ENCODE measurements around the gene ESR1.

ESR1 gene

DNA sequence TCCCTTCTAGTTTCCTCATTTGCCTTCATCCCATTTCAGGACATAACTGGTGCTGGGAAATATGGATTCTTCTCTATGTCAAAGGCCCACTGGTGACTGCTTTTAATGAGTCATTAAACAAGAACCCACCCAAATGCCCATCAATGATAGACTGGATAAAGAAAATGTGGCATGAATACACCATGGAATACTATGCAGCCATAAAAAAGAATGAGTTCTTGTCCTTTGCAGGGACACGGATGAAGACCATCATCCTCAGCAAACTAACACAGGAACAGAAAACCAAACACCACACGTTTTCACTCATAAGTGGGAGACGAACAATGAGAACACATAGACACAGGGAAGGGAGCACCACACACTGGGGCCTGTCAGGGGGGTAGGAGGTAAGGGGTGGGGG, 310.7 kb downstream of the ESR1 start:
- H3K27ac ChIP-seq (ENCODE audit: low read depth, low read length), result no peak overlapping the region
- no peaks in the 10 kb centered on the region for H4K20me1 ChIP-seq (ENCODE audit: control insufficient read depth, insufficient read depth, low read depth, low read length)
- H3K36me3 ChIP-seq (ENCODE audit: control insufficient read depth, low read length), result peaks cover 34% of the 10 kb centered on the region
- no peaks in the 10 kb centered on the region for H3K79me2 ChIP-seq (ENCODE audit: control insufficient read depth, low read length)
- no peaks in the 10 kb centered on the region for H3K9me3 ChIP-seq (ENCODE audit: control insufficient read depth, insufficient read depth, low read length)
- no peak for TF ChIP-seq EZH2phosphoT487 (IDR thresholded peaks at IDR 0.05; ENCODE audit: borderline replicate concordance, low read length)
- TF ChIP-seq, protein P1, sequence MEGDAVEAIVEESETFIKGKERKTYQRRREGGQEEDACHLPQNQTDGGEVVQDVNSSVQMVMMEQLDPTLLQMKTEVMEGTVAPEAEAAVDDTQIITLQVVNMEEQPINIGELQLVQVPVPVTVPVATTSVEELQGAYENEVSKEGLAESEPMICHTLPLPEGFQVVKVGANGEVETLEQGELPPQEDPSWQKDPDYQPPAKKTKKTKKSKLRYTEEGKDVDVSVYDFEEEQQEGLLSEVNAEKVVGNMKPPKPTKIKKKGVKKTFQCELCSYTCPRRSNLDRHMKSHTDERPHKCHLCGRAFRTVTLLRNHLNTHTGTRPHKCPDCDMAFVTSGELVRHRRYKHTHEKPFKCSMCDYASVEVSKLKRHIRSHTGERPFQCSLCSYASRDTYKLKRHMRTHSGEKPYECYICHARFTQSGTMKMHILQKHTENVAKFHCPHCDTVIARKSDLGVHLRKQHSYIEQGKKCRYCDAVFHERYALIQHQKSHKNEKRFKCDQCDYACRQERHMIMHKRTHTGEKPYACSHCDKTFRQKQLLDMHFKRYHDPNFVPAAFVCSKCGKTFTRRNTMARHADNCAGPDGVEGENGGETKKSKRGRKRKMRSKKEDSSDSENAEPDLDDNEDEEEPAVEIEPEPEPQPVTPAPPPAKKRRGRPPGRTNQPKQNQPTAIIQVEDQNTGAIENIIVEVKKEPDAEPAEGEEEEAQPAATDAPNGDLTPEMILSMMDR (IDR thresholded peaks at IDR 0.05; ENCODE audit: low read depth, low read length, poor library complexity, severe bottlenecking), result no peak
- H3K4me2 ChIP-seq (ENCODE audit: low read length), result no peak overlapping the region
- no peaks in the 10 kb centered on the region for H3K9me2 ChIP-seq (replicated peaks; ENCODE audit: control insufficient read depth, low read length)
- H3K4me3 ChIP-seq (ENCODE audit: low read length), result no peak overlapping the region
- H3K4me1 ChIP-seq (ENCODE audit: control insufficient read depth, low read length), result no peaks in the 10 kb centered on the region
- no peaks in the 10 kb centered on the region for H3K27me3 ChIP-seq (ENCODE audit: control insufficient read depth, low read length)
- H3F3A ChIP-seq (ENCODE audit: control insufficient read depth, insufficient read depth), result 0 out of 2 replicates have a peak, but pooled peaks cover 3% of the 10 kb centered on the region

DNA sequence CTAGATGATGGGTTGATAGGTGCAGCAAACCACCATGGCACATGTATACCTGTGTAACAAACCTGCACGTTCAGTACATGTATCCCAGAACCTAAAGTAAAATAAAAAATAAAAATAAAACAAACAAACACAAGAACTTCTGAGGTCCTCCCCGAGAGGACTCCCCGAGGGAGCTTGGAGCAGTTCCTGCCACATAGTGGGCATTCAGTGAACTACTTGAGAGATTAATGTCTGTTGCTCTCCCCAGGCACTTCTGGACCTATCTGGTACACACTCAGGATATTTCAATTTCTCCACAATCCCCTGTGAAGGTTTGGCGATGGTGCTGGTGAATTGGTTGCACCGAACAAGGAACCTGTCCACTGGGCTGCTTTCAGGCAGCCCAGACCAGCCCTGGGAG, 311.2 kb downstream of the ESR1 start:
- Histone ChIP-seq H3K9me3 (ENCODE audit: control insufficient read depth, insufficient read depth, low read length) (no peaks in the 10 kb centered on the region), H3K9me2 (replicated peaks; ENCODE audit: control insufficient read depth, low read length) (no peaks in the 10 kb centered on the region), H3K27me3 (ENCODE audit: control insufficient read depth, low read length) (no peaks in the 10 kb centered on the region), H3K4me3 (ENCODE audit: low read length) (no peak overlapping the region), H3F3A (ENCODE audit: control insufficient read depth, insufficient read depth) (0 out of 2 replicates have a peak, but pooled peaks cover 3% of the 10 kb centered on the region), H3K79me2 (ENCODE audit: control insufficient read depth, low read length) (no peaks in the 10 kb centered on the region), H4K20me1 (ENCODE audit: control insufficient read depth, insufficient read depth, low read depth, low read length) (no peaks in the 10 kb centered on the region), H3K36me3 (ENCODE audit: control insufficient read depth, low read length) (peaks cover 39% of the 10 kb centered on the region), H3K4me2 (ENCODE audit: low read length) (no peak overlapping the region), H3K4me1 (ENCODE audit: control insufficient read depth, low read length) (no peaks in the 10 kb centered on the region), H3K27ac (ENCODE audit: low read depth, low read length) (no peak overlapping the region)
- TF ChIP-seq EZH2phosphoT487 (IDR thresholded peaks at IDR 0.05; ENCODE audit: borderline replicate concordance, low read length), result no peak
- TF ChIP-seq, protein P1 (IDR thresholded peaks at IDR 0.05; ENCODE audit: low read depth, low read length, poor library complexity, severe bottlenecking), result no peak

DNA sequence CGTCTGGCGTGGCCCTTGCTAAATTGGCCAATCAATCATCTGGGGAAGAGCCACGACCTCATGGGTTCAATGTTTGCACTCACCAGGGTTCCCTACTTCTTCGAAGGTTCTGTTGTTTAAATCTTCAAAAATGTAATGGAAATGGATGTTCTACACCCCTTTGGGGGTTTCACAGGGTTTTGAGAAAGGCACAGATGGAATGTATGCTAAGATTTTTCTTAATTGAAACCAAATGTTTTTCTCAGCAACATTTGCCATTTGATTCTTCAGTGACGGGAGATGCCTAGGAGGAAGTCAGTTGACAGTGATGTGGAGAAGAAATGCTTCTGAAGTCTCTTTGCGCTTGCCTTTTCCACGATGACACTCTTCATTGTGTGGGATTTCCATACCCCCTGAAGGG, 312.3 kb downstream of the ESR1 start:
- no peak overlapping the region for H3K27ac ChIP-seq (ENCODE audit: low read depth, low read length)
- no peaks in the 10 kb centered on the region for H4K20me1 ChIP-seq (ENCODE audit: control insufficient read depth, insufficient read depth, low read depth, low read length)
- TF ChIP-seq EZH2phosphoT487 (IDR thresholded peaks at IDR 0.05; ENCODE audit: borderline replicate concordance, low read length), result no peak
- TF ChIP-seq, protein P1 (IDR thresholded peaks at IDR 0.05; ENCODE audit: low read depth, low read length, poor library complexity, severe bottlenecking), result no peak
- no peaks in the 10 kb centered on the region for H3K9me3 ChIP-seq (ENCODE audit: control insufficient read depth, insufficient read depth, low read length)
- H3K4me1 ChIP-seq (ENCODE audit: control insufficient read depth, low read length), result no peaks in the 10 kb centered on the region
- H3K79me2 ChIP-seq (ENCODE audit: control insufficient read depth, low read length), result no peaks in the 10 kb centered on the region
- H3K36me3 ChIP-seq (ENCODE audit: control insufficient read depth, low read length), result peaks cover 47% of the 10 kb centered on the region
- H3K4me2 ChIP-seq (ENCODE audit: low read length), result no peak overlapping the region
- H3K4me3 ChIP-seq (ENCODE audit: low read length), result no peak overlapping the region
- H3K9me2 ChIP-seq (replicated peaks; ENCODE audit: control insufficient read depth, low read length), result no peaks in the 10 kb centered on the region
- 0 out of 2 replicates have a peak, but pooled peaks cover 3% of the 10 kb centered on the region for H3F3A ChIP-seq (ENCODE audit: control insufficient read depth, insufficient read depth)
- H3K27me3 ChIP-seq (ENCODE audit: control insufficient read depth, low read length), result no peaks in the 10 kb centered on the region

All from DOHH2 (cell line).